GM12875 (cell line): ENCODE measurements around the gene AP3S2.

Experiments used
- H3K4me3 ChIP-seq: one replicate; pipeline ENCODE4 v1.5.1; 2011; ENCODE audit warnings: low read depth, low read length, control low read depth
- TF ChIP-seq, protein P1 (sequence below): IDR thresholded peaks from 2 replicates; pipeline ENCODE4 v1.5.1; 2011; ENCODE audit warnings: low read depth, mild to moderate bottlenecking, control low read depth, inconsistent platforms, low read length, moderate library complexity, borderline replicate concordance; ENCODE audit not compliant: insufficient read depth

Gene AP3S2

DNA sequence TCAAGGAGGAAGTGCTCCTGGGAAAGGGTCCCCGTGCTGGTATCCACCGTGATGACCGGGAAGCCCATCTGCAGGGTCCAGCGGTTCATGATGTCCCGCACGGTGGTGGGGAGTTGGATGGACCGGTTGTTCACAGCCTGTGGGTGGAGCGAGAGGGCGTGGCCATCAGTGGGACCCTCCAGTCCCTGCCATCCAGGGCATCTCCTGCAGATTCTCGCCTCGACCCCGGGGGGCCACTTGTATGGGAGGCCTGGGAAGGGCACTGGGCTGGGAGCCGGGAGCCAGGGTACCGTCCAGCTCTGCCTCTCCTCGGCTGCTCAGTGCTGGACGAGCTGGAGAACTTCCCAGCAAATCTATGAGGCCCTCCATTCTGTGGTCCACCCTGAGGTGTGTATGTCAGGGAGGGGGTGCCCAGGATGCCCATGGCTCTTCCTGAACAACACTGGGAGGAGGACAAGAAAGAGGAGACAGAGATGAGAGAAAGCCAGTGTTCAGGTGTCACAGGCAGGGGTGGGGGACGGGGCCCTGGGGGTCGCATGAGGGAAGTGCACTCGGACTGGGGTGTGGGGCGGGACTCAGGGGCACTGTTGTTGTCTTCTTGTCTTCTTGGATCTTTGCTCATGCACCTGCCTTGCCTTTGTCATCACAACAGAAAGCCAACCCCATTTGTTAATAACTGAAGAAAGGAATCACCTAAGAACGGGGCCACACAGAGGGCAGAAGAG lies 92.2 kb downstream of the AP3S2 start:
- TF ChIP-seq, protein P1, sequence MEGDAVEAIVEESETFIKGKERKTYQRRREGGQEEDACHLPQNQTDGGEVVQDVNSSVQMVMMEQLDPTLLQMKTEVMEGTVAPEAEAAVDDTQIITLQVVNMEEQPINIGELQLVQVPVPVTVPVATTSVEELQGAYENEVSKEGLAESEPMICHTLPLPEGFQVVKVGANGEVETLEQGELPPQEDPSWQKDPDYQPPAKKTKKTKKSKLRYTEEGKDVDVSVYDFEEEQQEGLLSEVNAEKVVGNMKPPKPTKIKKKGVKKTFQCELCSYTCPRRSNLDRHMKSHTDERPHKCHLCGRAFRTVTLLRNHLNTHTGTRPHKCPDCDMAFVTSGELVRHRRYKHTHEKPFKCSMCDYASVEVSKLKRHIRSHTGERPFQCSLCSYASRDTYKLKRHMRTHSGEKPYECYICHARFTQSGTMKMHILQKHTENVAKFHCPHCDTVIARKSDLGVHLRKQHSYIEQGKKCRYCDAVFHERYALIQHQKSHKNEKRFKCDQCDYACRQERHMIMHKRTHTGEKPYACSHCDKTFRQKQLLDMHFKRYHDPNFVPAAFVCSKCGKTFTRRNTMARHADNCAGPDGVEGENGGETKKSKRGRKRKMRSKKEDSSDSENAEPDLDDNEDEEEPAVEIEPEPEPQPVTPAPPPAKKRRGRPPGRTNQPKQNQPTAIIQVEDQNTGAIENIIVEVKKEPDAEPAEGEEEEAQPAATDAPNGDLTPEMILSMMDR = no peak
- H3K4me3 ChIP-seq = no peak overlapping the region

DNA sequence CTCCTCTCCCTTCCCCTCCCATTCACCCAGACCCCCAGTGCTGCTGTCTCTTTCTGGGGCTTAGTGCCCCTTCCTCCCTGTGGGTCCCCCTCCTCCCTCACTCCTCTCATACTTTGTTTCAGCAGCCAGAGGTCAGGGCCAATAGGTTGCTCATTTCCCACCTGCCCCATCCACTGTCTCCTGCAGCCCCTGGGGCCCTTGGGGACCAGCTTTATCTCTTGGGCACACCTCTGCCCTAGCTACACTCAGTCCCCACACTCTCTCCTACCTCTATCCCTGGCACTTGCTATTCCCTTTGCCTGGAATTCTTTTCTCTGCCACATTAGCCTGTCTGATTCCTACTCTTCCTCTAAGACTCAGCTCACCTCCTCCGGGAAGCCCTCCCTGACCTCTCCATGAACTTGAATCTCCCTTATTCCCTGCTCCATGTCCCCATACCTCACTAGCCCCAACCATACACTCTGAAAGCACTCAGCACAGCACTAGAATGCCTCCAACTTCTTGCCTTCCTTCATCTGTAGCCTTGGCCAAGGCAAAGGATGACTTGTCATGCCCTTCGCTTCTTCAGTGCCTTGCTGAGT lies 93.8 kb downstream of the AP3S2 start:
- TF ChIP-seq, protein P1 = no peak

DNA sequence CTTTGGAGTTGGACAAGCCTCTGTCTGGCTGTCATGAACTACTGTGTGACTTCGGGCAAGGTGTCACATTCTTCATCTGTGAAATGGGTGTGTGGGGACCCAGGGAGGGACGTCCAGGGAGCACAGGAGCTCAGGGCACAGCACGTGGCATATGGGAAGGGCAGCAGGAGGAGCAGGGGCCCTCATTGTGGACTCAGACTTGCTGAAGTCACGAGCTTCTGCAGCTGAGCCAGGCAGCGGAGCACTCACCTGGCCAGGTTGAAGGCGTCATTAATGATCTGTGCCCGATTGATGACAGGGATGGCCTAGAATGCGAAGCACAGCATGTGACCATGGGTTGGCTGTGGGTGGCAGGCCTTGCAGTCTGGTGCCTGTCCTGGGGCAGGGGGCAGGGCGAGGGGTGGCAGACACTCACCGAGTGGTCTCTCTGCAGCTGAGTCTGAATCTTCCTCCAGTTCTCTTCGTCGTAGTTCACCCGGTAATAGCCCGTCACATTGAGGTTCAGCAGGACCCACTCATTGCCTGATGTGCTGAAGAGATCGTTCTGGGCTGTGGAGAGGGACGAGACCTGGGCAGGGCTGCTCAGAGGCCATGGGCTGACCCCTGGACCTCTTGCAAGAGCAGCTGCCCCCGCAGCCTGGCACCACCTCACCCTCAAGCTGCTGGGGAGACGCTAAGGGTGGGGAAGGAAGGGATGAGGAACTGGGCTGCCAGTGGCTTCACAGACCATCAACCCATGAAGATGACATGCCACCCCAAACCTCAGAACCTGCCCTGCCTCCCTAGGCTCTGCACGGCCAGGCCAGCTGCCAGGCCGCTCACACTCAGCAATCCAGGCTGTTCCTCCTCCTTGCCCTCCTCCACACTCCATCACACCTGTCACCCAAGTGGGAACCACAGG lies 94.5 kb downstream of the AP3S2 start:
- H3K4me3 ChIP-seq = no peak overlapping the region
- TF ChIP-seq, protein P1 = no peak

More for the DNA sequence above, 93.8 kb downstream of the AP3S2 start:
- no peak overlapping the region for H3K4me3 ChIP-seq

DNA sequence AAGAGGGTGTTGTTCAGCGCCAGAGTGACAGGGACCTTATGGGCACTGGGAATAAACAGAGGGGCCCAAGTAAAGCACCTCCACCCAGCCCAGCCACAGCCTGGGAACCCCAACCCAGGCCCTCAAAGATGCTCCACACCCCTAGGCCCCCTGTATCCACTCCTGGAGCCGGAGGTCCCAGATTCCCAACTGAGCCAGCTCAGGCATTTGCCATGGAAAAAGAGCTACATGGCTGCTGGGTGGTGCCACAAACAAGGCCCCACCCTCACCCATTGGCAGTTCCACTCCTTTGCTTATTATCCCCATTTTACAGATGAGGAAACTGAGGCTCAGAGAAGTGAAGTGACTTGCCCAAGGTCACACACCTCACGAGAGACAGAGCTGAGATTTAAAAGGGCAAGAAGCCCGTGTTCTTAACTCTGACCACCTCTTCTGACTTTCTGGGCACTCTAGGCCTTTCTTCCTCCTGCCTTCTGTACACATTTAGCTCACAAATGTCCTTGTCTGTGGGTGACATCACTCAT lies 96.1 kb downstream of the AP3S2 start:
- H3K4me3 ChIP-seq = no peak overlapping the region
- TF ChIP-seq, protein P1 = no peak

DNA sequence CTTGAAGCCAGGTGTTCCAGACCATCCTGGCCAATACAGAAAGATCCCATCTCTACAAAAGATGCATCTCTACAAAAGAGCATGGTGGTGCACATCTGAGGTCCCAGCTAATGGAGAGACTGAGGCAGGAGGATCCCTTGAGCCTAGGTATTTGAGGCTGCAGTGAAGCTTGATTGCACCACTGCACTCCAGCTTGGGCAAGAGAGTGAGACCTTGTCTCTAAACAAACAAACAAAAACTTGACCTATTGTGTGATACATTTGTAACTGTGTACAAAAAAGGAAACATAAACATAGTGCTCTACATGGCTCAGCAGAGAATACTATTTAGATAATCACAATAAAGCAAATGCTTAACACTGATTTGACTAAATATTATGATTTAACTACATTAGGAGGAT lies 97.8 kb downstream of the AP3S2 start:
- TF ChIP-seq, protein P1 = no peak
- H3K4me3 ChIP-seq = no peak overlapping the region

DNA sequence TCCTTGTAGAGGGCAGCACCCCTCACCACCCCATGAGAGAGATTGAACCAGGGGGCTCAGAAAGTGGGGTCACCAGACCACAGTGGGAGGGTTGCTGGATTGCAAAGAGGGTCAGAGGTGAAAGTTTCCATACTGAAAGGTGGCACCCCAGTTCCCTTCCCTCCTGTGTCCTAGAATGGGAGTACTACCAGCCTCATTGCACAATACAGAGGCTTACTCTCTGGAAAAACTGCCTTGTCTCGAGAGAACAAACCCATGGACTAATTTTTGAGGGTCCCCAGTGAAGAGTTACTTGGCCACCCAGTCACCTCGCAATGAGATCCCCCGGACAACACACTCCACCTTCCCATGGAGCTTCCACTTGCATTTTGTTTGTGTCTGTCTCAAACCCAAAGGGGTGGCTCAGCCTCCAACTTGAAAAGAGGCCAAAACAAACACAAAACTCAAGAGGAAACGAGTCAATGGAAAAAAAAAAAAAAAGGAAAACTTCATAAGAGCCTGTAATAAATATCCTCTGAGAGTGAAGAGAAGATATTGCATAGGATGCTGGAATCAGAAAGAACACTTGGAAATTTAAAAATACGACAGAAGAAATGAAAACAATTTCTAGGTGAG lies 99.1 kb downstream of the AP3S2 start:
- H3K4me3 ChIP-seq = no peak overlapping the region
- TF ChIP-seq, protein P1 = no peak
